Measurements from ENCODE around the gene AVPI1. TPM values are rescaled to one million over a fixed set of nuclear protein-coding genes. Genes with fewer than 3 reads are reported as not detected.

Gene AVPI1
- total and polyA plus RNA-seq, 10 of the 15 experiments (the other 5 are each of a cell fraction or from before 2014, with no cell fraction given), result 0.08 to 1.4 (median 0.84) TPM

GRCh38 chr10:97644936-97645335 lies 42.1 kb downstream of the AVPI1 start:
- ChIA-PET SMC1A (ENCODE audit: uncharacterized antibody, unreplicated experiment) (no interaction called here), CTCF (interaction anchor here (1.5 kb wide), 1 partner anchor 31 kb away, joined by 6 read pairs; no protein-coding TSS in a partner anchor), POLR2A (no interaction called here), RAD21 (ENCODE audit: unreplicated experiment) (no interaction called here)
- no TSS peak for BruUV-seq (replicated peaks)
- H3K79me2 ChIP-seq (ENCODE audit: control insufficient read depth, insufficient read depth, low read length), result peaks cover 21% of the 10 kb centered on the region
- no peak overlapping the region for H2AFZ ChIP-seq (ENCODE audit: control insufficient read depth, low read depth, low read length)
- intact Hi-C loops (cut with micrococcal nuclease; ENCODE audit: unreplicated experiment) (no loop called here), in situ Hi-C loops (cut with MboI) (no loop called here)
- H3K4me1 ChIP-seq (ENCODE audit: control insufficient read depth, insufficient read depth, low read length), result peaks cover 7% of the 10 kb centered on the region
- TF ChIP-seq NR2C1 (IDR thresholded peaks at IDR 0.05), result no peak
- no peak for TF ChIP-seq PML (IDR thresholded peaks at IDR 0.05; ENCODE audit: low read length)
- no peak for TF ChIP-seq JUNB (IDR thresholded peaks at IDR 0.05)
- TF ChIP-seq TCF12 (IDR thresholded peaks at IDR 0.05; ENCODE audit: low read depth, low read length), result no peak
- no peak for TF ChIP-seq BCL11A (IDR thresholded peaks at IDR 0.05; ENCODE audit: low read depth, low read length)
- no peak for TF ChIP-seq PAX8 (IDR thresholded peaks at IDR 0.05)
- no peak for TF ChIP-seq PAX5 (IDR thresholded peaks at IDR 0.05; ENCODE audit: borderline replicate concordance, low read depth, low read length)
- TF ChIP-seq BCL3 (IDR thresholded peaks at IDR 0.05; ENCODE audit: borderline replicate concordance, insufficient read depth, low read depth, low read length, poor library complexity, severe bottlenecking), result no peak
- no peak for TF ChIP-seq CHD1 (IDR thresholded peaks at IDR 0.05; ENCODE audit: low read depth, low read length)
- TF ChIP-seq LARP7 (IDR thresholded peaks at IDR 0.05), result no peak
- TF ChIP-seq ZBTB33 (IDR thresholded peaks at IDR 0.05), result no peak
- no peak for TF ChIP-seq CBX3 (IDR thresholded peaks at IDR 0.05; ENCODE audit: borderline replicate concordance, low read depth)
- TF ChIP-seq E2F8 (IDR thresholded peaks at IDR 0.05; ENCODE audit: low read depth, partially characterized antibody), result no peak
- DNase-seq (ENCODE audit: low read depth, low spot score), result no peak
- no peaks in the 10 kb centered on the region for H3K9me3 ChIP-seq (replicated peaks; ENCODE audit: control insufficient read depth, insufficient read depth, low read length)
- H3K36me3 ChIP-seq (ENCODE audit: control insufficient read depth in 2 of 2, insufficient read depth in 2 of 2, low read length in 1 of 2), result peaks cover 0 to 3% of the 10 kb centered on the region in 2 experiments; a peak in 1 of 4 replicates
- no peak for ATAC-seq
- no peak overlapping the region for H3K4me3 ChIP-seq
- H3K27me3 ChIP-seq (replicated peaks in 1 of 2; ENCODE audit: control insufficient read depth in 2 of 2, insufficient read depth in 2 of 2, low read length in 1 of 2), result no peaks in the 10 kb centered on the region
- H4K20me1 ChIP-seq (ENCODE audit: control insufficient read depth, insufficient read depth), result no peaks in the 10 kb centered on the region
- no peak overlapping the region for H3K9ac ChIP-seq (ENCODE audit: control insufficient read depth, insufficient read depth, low read length)
- no peak for FAIRE-seq
- no peak overlapping the region for H3K27ac ChIP-seq (ENCODE audit: control insufficient read depth, insufficient read depth)
- H3K4me2 ChIP-seq (ENCODE audit: control insufficient read depth, insufficient read depth), result no peak overlapping the region
- 100% methylated on average over 4 of the region's 4 CpGs for WGBS (ENCODE audit: insufficient coverage, insufficient replicate concordance, low lambda C conversion rate, missing lambda C conversion rate)
